H1 (cell line): ENCODE results near the gene AATK. TPM values are rescaled to one million over a fixed set of nuclear protein-coding genes. Genes with fewer than 3 reads are reported as not detected.

Source experiments
- CTCF ChIA-PET: fragments of 300-600 bp; sonication (Branson Sonifier 250); formaldehyde crosslinking; loops from one replicate; lab custom pipeline; 2021; ENCODE audit not compliant: partially characterized antibody; lab: Charles Lee
- POLR2A ChIA-PET: fragments of 300-600 bp; sonication (Branson Sonifier 250); formaldehyde crosslinking; loops from one replicate; lab custom pipeline; 2021; ENCODE audit warnings: inconsistent platforms; ENCODE audit not compliant: partially characterized antibody; lab: Charles Lee
- DNase-seq, 2 experiments: peaks; one replicate each; pipeline versions ENCODE4 v3.0.0 to v3.0.0-alpha.2; 2010 to 2022; ENCODE audit warnings: low spot score in 2 of 2, low read depth in 1 of 2, mixed read lengths in 1 of 2
- FAIRE-seq: peaks from 2 replicates; lab custom pipeline; 2011; peaks lifted over from hg19 to GRCh38; lab: Jason Lieb, UNC
- H2AFZ ChIP-seq: 2 replicates; pipeline ENCODE4 v1.8.1; 2012; ENCODE audit warnings: low read length, inconsistent platforms
- H2AK5ac ChIP-seq: 2 replicates; pipeline ENCODE4 v1.6.1; 2013; ENCODE audit warnings: low read depth, low read length
- H2BK120ac ChIP-seq: replicated peaks from 2 replicates; pipeline ENCODE3; 2013; ENCODE audit warnings: low read depth, low read length, inconsistent platforms
- H2BK12ac ChIP-seq: 2 replicates; pipeline ENCODE4 v1.6.1; 2013; ENCODE audit warnings: low read depth, low read length
- H2BK15ac ChIP-seq: 2 replicates; pipeline ENCODE4 v1.6.1; 2013; ENCODE audit warnings: low read length
- H2BK20ac ChIP-seq: 2 replicates; pipeline ENCODE4 v1.6.1; 2013; ENCODE audit warnings: low read length
- H2BK5ac ChIP-seq: 2 replicates; pipeline ENCODE4 v1.6.1; 2013; ENCODE audit warnings: low read depth, low read length
- H3K14ac ChIP-seq: 2 replicates; pipeline ENCODE4 v1.6.1; 2013; ENCODE audit warnings: inconsistent platforms; ENCODE audit not compliant: insufficient read length
- H3K18ac ChIP-seq: 2 replicates; pipeline ENCODE4 v1.6.1; 2013; ENCODE audit warnings: low read length; ENCODE audit errors: extremely low read depth
- H3K23ac ChIP-seq: 2 replicates; pipeline ENCODE4 v1.6.1; 2013; ENCODE audit warnings: inconsistent platforms; ENCODE audit not compliant: insufficient read length
- H3K23me2 ChIP-seq: 2 replicates; pipeline ENCODE4 v1.6.1; 2013; ENCODE audit warnings: low read depth, low read length
- H3K27ac ChIP-seq: 2 replicates; pipeline ENCODE4 v1.6.1; 2011; ENCODE audit warnings: low read depth, low read length, inconsistent platforms
- H3K27me3 ChIP-seq, 4 experiments: replicated peaks in 1 of 4; 1 replicate in 1 of 4; 2 replicates in 3 of 4; pipeline versions ENCODE4 v1.6.1 to v1.8.1; 2011 to 2013; ENCODE audit warnings: low read length in 3 of 4, mild to moderate bottlenecking in 3 of 4, inconsistent platforms in 2 of 4, mixed read lengths in 2 of 4, moderate library complexity in 1 of 4; ENCODE audit not compliant: control insufficient read depth in 3 of 4, insufficient read depth in 3 of 4; ENCODE audit errors: extremely low read depth in 1 of 4
- H3K36me3 ChIP-seq, 4 experiments: 2 replicates each; pipeline versions ENCODE4 v1.6.1 to v1.8.1; 2011 to 2013; ENCODE audit warnings: mild to moderate bottlenecking in 4 of 4, low read length in 3 of 4, moderate library complexity in 2 of 4, control low read depth in 1 of 4, inconsistent platforms in 1 of 4; ENCODE audit not compliant: insufficient read depth in 4 of 4, control insufficient read depth in 2 of 4
- H3K4ac ChIP-seq: replicated peaks from 2 replicates; pipeline ENCODE3; 2013; ENCODE audit warnings: low read length, low read depth, mixed read lengths, inconsistent platforms; ENCODE audit not compliant: insufficient read length
- H3K4me1 ChIP-seq, 4 experiments: replicated peaks in 1 of 4; 1 replicate in 1 of 4; 2 replicates in 3 of 4; pipeline versions ENCODE4 v1.6.1 to v1.8.1; 2011 to 2013; ENCODE audit warnings: low read length in 3 of 4, inconsistent platforms in 2 of 4, mixed read lengths in 1 of 4; ENCODE audit not compliant: insufficient read depth in 4 of 4, control insufficient read depth in 3 of 4
- H3K4me2 ChIP-seq, 2 experiments: 2 replicates each; pipeline versions ENCODE4 v1.6.1 to v1.8.1; 2011 to 2013; ENCODE audit warnings: low read depth in 2 of 2, low read length in 2 of 2, control low read depth in 1 of 2, inconsistent platforms in 1 of 2, mild to moderate bottlenecking in 1 of 2; ENCODE audit not compliant: insufficient read depth in 1 of 2
- H3K4me3 ChIP-seq, 4 experiments: fragments of 200-600, 300-600 bp in 1 of 4; sonication (generic), shearing (Covaris generic), sonication (Bioruptor Twin) in 1 of 4; 2 replicates each; pipeline versions ENCODE4 v1.5.1 to v1.8.1; 2011 to 2016; ENCODE audit warnings: low read length in 4 of 4, low read depth in 3 of 4, control low read depth in 2 of 4, inconsistent platforms in 2 of 4, mild to moderate bottlenecking in 2 of 4, mixed read lengths in 1 of 4, moderate library complexity in 1 of 4; ENCODE audit not compliant: insufficient read depth in 2 of 4; ENCODE audit errors: extremely low read depth in 1 of 4
- H3K56ac ChIP-seq: replicated peaks from 2 replicates; pipeline ENCODE3; 2013; ENCODE audit warnings: low read depth, mild to moderate bottlenecking, mixed read lengths, low read length, inconsistent platforms; ENCODE audit not compliant: insufficient read length
- H3K79me1 ChIP-seq: 2 replicates; pipeline ENCODE4 v1.6.1; 2013; ENCODE audit warnings: low read depth, low read length, control low read depth
- H3K79me2 ChIP-seq, 2 experiments: 2 replicates each; pipeline versions ENCODE4 v1.6.1 to v1.8.1; 2012 to 2013; ENCODE audit warnings: low read length in 2 of 2, mild to moderate bottlenecking in 2 of 2, inconsistent platforms in 1 of 2; ENCODE audit not compliant: insufficient read depth in 2 of 2, control insufficient read depth in 1 of 2
- H3K9ac ChIP-seq, 4 experiments: replicated peaks in 1 of 4; 1 replicate in 1 of 4; 2 replicates in 3 of 4; pipeline versions ENCODE4 v1.6.1 to v1.8.1; 2011 to 2013; ENCODE audit warnings: low read depth in 3 of 4, low read length in 3 of 4, control low read depth in 2 of 4, mild to moderate bottlenecking in 2 of 4, moderate library complexity in 2 of 4, inconsistent platforms in 1 of 4; ENCODE audit errors: extremely low read depth in 1 of 4
- H3K9me3 ChIP-seq, 2 experiments: 2 replicates each; pipeline versions ENCODE4 v1.6.1 to v1.8.1; 2012 to 2013; ENCODE audit warnings: mild to moderate bottlenecking in 2 of 2, moderate library complexity in 2 of 2, control low read depth in 1 of 2, inconsistent platforms in 1 of 2, low read depth in 1 of 2, low read length in 1 of 2, mixed read lengths in 1 of 2; ENCODE audit not compliant: insufficient read depth in 2 of 2
- H4K20me1 ChIP-seq, 2 experiments: replicated peaks in 1 of 2; 2 replicates each; pipeline versions ENCODE3 to v1.8.1; 2011 to 2013; ENCODE audit warnings: inconsistent platforms in 2 of 2, low read length in 2 of 2, mild to moderate bottlenecking in 1 of 2; ENCODE audit not compliant: insufficient read depth in 2 of 2, control insufficient read depth in 1 of 2
- H4K5ac ChIP-seq: 2 replicates; pipeline ENCODE4 v1.6.1; 2013; ENCODE audit warnings: low read length, low read depth, mixed read lengths, inconsistent platforms; ENCODE audit not compliant: insufficient read length
- H4K8ac ChIP-seq: 2 replicates; pipeline ENCODE4 v1.8.0; 2013; ENCODE audit warnings: mild to moderate bottlenecking, moderate library complexity, low read length, inconsistent platforms; ENCODE audit not compliant: insufficient read depth; ENCODE audit errors: extremely low read depth
- H4K91ac ChIP-seq: replicated peaks from 2 replicates; pipeline ENCODE3; 2013; ENCODE audit warnings: low read length, mixed read lengths, inconsistent platforms; ENCODE audit not compliant: insufficient read length
- BRCA1 ChIP-seq: IDR thresholded peaks from 2 replicates; pipeline ENCODE4 v1.6.1; 2012; ENCODE audit warnings: low read depth, low read length, improper control_type of control experiment
- CREB1 ChIP-seq: IDR thresholded peaks from 2 replicates; pipeline ENCODE4 v1.6.1; 2012; ENCODE audit warnings: inconsistent platforms
- EGR1 ChIP-seq: IDR thresholded peaks from 2 replicates; pipeline ENCODE4 v1.6.1; 2011; ENCODE audit warnings: low read depth, low read length, borderline replicate concordance
- HDAC6 ChIP-seq: IDR thresholded peaks from one replicate; pipeline ENCODE4 v1.7.1; 2012; ENCODE audit warnings: low read depth, mild to moderate bottlenecking, inconsistent platforms, low read length, moderate library complexity
- JUND ChIP-seq: IDR thresholded peaks from 2 replicates; pipeline ENCODE4 v1.6.1; 2011; ENCODE audit warnings: mild to moderate bottlenecking, improper control_type of control experiment, low read length
- KDM5A ChIP-seq: fragments of 200-600 bp; IDR thresholded peaks from 2 replicates; pipeline ENCODE4 v1.7.1; 2012; ENCODE audit warnings: mild to moderate bottlenecking, low read length, inconsistent platforms, mixed read lengths
- MAFK ChIP-seq: IDR thresholded peaks from 2 replicates; pipeline ENCODE4 v1.6.1; 2012; ENCODE audit warnings: low read depth, mild to moderate bottlenecking, improper control_type of control experiment, low read length
- POLR2A ChIP-seq, 2 experiments: IDR thresholded peaks; 1 replicate in 1 of 2; 2 replicates in 1 of 2; pipeline ENCODE4 v1.6.1; 2011; ENCODE audit warnings: low read depth in 2 of 2, low read length in 2 of 2, mild to moderate bottlenecking in 2 of 2; ENCODE audit errors: control extremely low read depth in 1 of 2
- RAD21 ChIP-seq, 2 experiments: IDR thresholded peaks in 1 of 2; conservative IDR thresholded peaks in 1 of 2; 2 replicates each; pipeline ENCODE4 v1.6.1; 2011; ENCODE audit warnings: low read depth in 2 of 2, low read length in 2 of 2, improper control_type of control experiment in 1 of 2, inconsistent platforms in 1 of 2, mild to moderate bottlenecking in 1 of 2, moderate library complexity in 1 of 2
- RXRA ChIP-seq: IDR thresholded peaks from 2 replicates; pipeline ENCODE4 v1.6.1; 2011; ENCODE audit warnings: low read depth, mild to moderate bottlenecking, low read length, moderate library complexity; ENCODE audit not compliant: insufficient read depth
- WGBS, 2 experiments: shearing (Covaris generic) in 1 of 2; methylation state at CpG; one replicate each; pipeline versions ENCODE4 v1.1.6 to v1.1.7; 2013 to 2015; ENCODE audit warnings: low lambda C conversion rate in 2 of 2, mixed read lengths in 2 of 2, inconsistent platforms in 1 of 2, low coverage in 1 of 2, missing lambda C conversion rate in 1 of 2; ENCODE audit not compliant: insufficient replicate concordance in 2 of 2, insufficient coverage in 1 of 2, insufficient read length in 1 of 2; ENCODE audit errors: extremely low coverage in 1 of 2, missing lambda C conversion rate in 1 of 2; 5-methylcytosine and 5-hydroxymethylcytosine counted together
- polyA plus RNA-seq, 7 experiments: library from polyadenylated mRNA; depleted of rRNA in 3 of 7; stranded (reverse) in 5 of 7; unstranded in 2 of 7; fragments of >200 nt in 5 of 7; fragments of 200-250 nt in 2 of 7; gene quantifications; 1 replicate in 5 of 7; 2 replicates in 1 of 7; 4 replicates in 1 of 7; pipeline versions ENCODE4 v1.2.1 to v1.2.3, GENCODE V29; 2011 to 2013; ENCODE audit warnings: missing spikeins in 2 of 7, mixed read lengths in 2 of 7
- total RNA-seq: library from RNA; stranded (reverse); fragmentation: NEBNext Ultra II Directional; extraction: Animal tissue kit (Norgen Biotek cat#: 25700); gene quantifications from 2 replicates; pipeline ENCODE4 v1.2.1, GENCODE V29; 2021
- TF ChIP-seq, protein P1 (sequence below): IDR thresholded peaks from 2 replicates; pipeline ENCODE4 v1.6.1; 2011; ENCODE audit warnings: low read length, improper control_type of control experiment

Gene AATK
- total and polyA plus RNA-seq, 2 of the 8 experiments (the other 6 are each of a cell fraction or from before 2014, with no cell fraction given) = 1.7 to 3.5 TPM

DNA sequence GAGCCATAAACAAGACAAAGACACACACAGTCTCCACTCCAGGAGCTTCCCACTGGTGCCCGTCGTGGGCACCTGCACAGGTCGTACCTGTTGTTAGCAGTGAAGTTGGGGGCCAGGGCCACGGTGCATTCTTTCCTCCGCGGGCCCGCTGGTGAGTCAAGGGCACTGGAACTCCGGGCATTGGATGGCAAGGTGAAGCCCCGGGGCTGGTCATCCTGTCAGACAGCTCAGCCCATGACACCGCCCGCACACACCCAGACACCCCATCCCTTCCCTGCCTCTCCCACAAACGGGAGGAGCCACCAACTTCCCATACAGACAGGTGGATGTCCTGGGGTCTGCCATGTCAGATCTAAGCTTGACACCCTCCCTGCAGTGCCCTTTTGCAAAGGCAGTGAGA lies 40.6 kb upstream of the AATK start:
- no peak overlapping the region for H2BK120ac ChIP-seq
- H3K9ac ChIP-seq = no peak overlapping the region
- no peak for FAIRE-seq
- H3K27ac ChIP-seq = no peak overlapping the region
- no peak overlapping the region for H3K4me2 ChIP-seq
- peak overlapping the region; percentile 51; the same call in 1 of the 2 replicates for H4K8ac ChIP-seq
- no peak overlapping the region for H2BK20ac ChIP-seq
- no peak overlapping the region for H2BK5ac ChIP-seq
- no peak overlapping the region for H3K56ac ChIP-seq
- no peak overlapping the region for H4K5ac ChIP-seq
- peaks cover 3 to 12% of the 10 kb centered on the region in 2 experiments for H4K20me1 ChIP-seq
- TF ChIP-seq BRCA1 = no peak
- TF ChIP-seq EGR1 = no peak
- no peak for TF ChIP-seq RXRA
- TF ChIP-seq RAD21 (IDR thresholded peaks at IDR 0.05 in 1 of 2, conservative IDR thresholded peaks at IDR 0.05 in 1 of 2; ENCODE audit: low read depth in 2 of 2, low read length in 2 of 2) = no peak
- TF ChIP-seq, protein P1, sequence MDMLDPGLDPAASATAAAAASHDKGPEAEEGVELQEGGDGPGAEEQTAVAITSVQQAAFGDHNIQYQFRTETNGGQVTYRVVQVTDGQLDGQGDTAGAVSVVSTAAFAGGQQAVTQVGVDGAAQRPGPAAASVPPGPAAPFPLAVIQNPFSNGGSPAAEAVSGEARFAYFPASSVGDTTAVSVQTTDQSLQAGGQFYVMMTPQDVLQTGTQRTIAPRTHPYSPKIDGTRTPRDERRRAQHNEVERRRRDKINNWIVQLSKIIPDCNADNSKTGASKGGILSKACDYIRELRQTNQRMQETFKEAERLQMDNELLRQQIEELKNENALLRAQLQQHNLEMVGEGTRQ = no peak
- no peak for TF ChIP-seq MAFK
- no peak for TF ChIP-seq POLR2A (IDR thresholded peaks at IDR 0.05; ENCODE audit: control extremely low read depth in 1 of 2, low read depth in 2 of 2, low read length in 2 of 2)
- TF ChIP-seq JUND = no peak
- TF ChIP-seq CREB1 = no peak
- no peak for TF ChIP-seq KDM5A
- TF ChIP-seq HDAC6 = no peak
- TF ChIP-seq, all 59 proteins: peak for 0
- no peak overlapping the region for H2AFZ ChIP-seq
- no peak overlapping the region for H3K4me3 ChIP-seq
- no peaks in the 10 kb centered on the region for H3K79me2 ChIP-seq
- H4K91ac ChIP-seq = no peak overlapping the region
- 91% methylated on average over 12 of the region's 12 CpGs; no CpG with 5 or more reads in 1 of the 2 experiments for WGBS, 2 experiments
- no peak overlapping the region for H3K14ac ChIP-seq
- peaks cover 2% of the 10 kb centered on the region; the same call in 1 of the 2 replicates for H3K79me1 ChIP-seq
- H2AK5ac ChIP-seq = no peak overlapping the region
- POLR2A ChIA-PET = interaction anchor here (0.6 kb wide), 1 partner anchor 599 kb away, joined by 3 read pairs; no protein-coding TSS in a partner anchor
- H2BK12ac ChIP-seq = no peak overlapping the region
- no peak overlapping the region for H3K23ac ChIP-seq
- no peak overlapping the region for H3K4ac ChIP-seq
- H3K23me2 ChIP-seq = peaks cover 3% of the 10 kb centered on the region; the same call in 1 of the 2 replicates
- CTCF ChIA-PET = interaction anchor here (1.1 to 1.2 kb wide), 2 partner anchors 31 to 86 kb away, joined by 3 read pairs; no protein-coding TSS in a partner anchor
- H3K9me3 ChIP-seq = no peaks in the 10 kb centered on the region
- H3K36me3 ChIP-seq = peaks cover 0 to 3% (median 0%) of the 10 kb centered on the region in 4 experiments; a peak in 3 of 8 replicates
- DNase-seq = no peak
- no peaks in the 10 kb centered on the region; a peak in 1 of 7 replicates for H3K4me1 ChIP-seq
- no peak overlapping the region for H2BK15ac ChIP-seq
- no peaks in the 10 kb centered on the region for H3K27me3 ChIP-seq
- H3K18ac ChIP-seq = no peak overlapping the region
